ENCODE results near the gene SRSF4. TPM values are rescaled to one million over a fixed set of nuclear protein-coding genes. Genes with fewer than 3 reads are reported as not detected.

The SRSF4 gene
- total RNA-seq, 1 experiment from 2014 or later = 62.0 TPM

- TF ChIP-seq EZH2 (IDR thresholded peaks at IDR 0.05; ENCODE audit: low read length, unreplicated experiment) = no peak
- no peak for TF ChIP-seq EZH2phosphoT487 (IDR thresholded peaks at IDR 0.05; ENCODE audit: borderline replicate concordance, low read length)
- TF ChIP-seq, protein P1, sequence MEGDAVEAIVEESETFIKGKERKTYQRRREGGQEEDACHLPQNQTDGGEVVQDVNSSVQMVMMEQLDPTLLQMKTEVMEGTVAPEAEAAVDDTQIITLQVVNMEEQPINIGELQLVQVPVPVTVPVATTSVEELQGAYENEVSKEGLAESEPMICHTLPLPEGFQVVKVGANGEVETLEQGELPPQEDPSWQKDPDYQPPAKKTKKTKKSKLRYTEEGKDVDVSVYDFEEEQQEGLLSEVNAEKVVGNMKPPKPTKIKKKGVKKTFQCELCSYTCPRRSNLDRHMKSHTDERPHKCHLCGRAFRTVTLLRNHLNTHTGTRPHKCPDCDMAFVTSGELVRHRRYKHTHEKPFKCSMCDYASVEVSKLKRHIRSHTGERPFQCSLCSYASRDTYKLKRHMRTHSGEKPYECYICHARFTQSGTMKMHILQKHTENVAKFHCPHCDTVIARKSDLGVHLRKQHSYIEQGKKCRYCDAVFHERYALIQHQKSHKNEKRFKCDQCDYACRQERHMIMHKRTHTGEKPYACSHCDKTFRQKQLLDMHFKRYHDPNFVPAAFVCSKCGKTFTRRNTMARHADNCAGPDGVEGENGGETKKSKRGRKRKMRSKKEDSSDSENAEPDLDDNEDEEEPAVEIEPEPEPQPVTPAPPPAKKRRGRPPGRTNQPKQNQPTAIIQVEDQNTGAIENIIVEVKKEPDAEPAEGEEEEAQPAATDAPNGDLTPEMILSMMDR (conservative IDR thresholded peaks at IDR 0.05; ENCODE audit: low read depth, low read length) = no peak
- H3K27ac ChIP-seq (ENCODE audit: low read length) = no peak overlapping the region
- no TSS peak for BruUV-seq (replicated peaks)
Observed at GRCh38 chr1:29120947-29121485, 60.7 kb downstream of the SRSF4 start.

DNA sequence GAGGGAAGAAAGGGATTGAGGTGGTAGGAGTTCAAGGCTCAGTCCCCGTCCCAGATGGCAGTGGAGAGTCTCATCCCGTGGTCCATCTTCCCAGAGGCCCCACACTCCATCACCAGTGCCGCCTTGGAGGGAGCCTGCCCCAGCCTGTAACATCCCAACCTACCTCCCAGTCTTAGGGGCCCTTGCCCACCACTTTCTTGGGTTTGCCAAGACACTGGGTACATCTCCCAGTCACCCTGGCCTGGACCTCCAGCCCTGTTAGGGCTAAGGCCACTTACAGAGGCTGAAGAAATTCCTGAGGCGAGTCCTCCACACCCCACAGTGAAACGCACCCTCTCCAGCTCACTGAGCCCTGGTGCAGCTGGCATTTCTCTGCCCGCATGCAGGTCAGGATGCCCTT lies 61.3 kb downstream of the SRSF4 start:
- H3K4me1 ChIP-seq (ENCODE audit: insufficient read depth, low read length) = peaks cover 18% of the 10 kb centered on the region
- TF ChIP-seq EZH2phosphoT487 (IDR thresholded peaks at IDR 0.05; ENCODE audit: borderline replicate concordance, low read length) (no peak), EZH2 (IDR thresholded peaks at IDR 0.05; ENCODE audit: low read length, unreplicated experiment) (no peak)
- TF ChIP-seq, protein P1 (conservative IDR thresholded peaks at IDR 0.05; ENCODE audit: low read depth, low read length) = no peak
- no peak overlapping the region for H3K4me2 ChIP-seq (ENCODE audit: low read length)
- no peak overlapping the region for H3K27ac ChIP-seq (ENCODE audit: low read length)
- H3K9me2 ChIP-seq (replicated peaks; ENCODE audit: low read length) = no peaks in the 10 kb centered on the region
- CTCF ChIA-PET = interaction anchor here (0.6 kb wide), 1 partner anchor 227 kb away, joined by 3 read pairs; no protein-coding TSS in a partner anchor
- intact Hi-C loops (cut with micrococcal nuclease) = loop anchor here (5.0 kb wide), 1 partner anchor 62 kb away; the partner anchor contains the start of gene SRSF4
- no peaks in the 10 kb centered on the region for H3K9me3 ChIP-seq (ENCODE audit: low read length)
- no peaks in the 10 kb centered on the region for H3K36me3 ChIP-seq (ENCODE audit: low read depth, low read length)
- no peaks in the 10 kb centered on the region for H3K27me3 ChIP-seq (ENCODE audit: low read length)
- BruUV-seq (replicated peaks) = no TSS peak
- POLR2A ChIA-PET (ENCODE audit: unreplicated experiment) = no interaction called here
- no peaks in the 10 kb centered on the region for H3F3A ChIP-seq (ENCODE audit: low read length, unreplicated experiment)
- H3K79me2 ChIP-seq (ENCODE audit: low read length) = no peaks in the 10 kb centered on the region
- H4K20me1 ChIP-seq (ENCODE audit: low read length) = no peaks in the 10 kb centered on the region
- H3K4me3 ChIP-seq (ENCODE audit: low read length) = no peak overlapping the region
- no peak overlapping the region for H3K9ac ChIP-seq (ENCODE audit: low read length)
- ATAC-seq (no peak), DNase-seq (no peak)
- no peak overlapping the region for H2AFZ ChIP-seq (ENCODE audit: low read length)

More at GRCh38 chr1:29120947-29121485, 60.7 kb downstream of the SRSF4 start:
- intact Hi-C loops (cut with micrococcal nuclease) = loop anchor here (5.0 kb wide), 1 partner anchor 61 kb away; the partner anchor contains the start of gene SRSF4
- Histone ChIP-seq H3K79me2 (ENCODE audit: low read length) (no peaks in the 10 kb centered on the region), H3K9me2 (replicated peaks; ENCODE audit: low read length) (no peaks in the 10 kb centered on the region), H3K4me3 (ENCODE audit: low read length) (no peak overlapping the region), H2AFZ (ENCODE audit: low read length) (no peak overlapping the region), H3K27me3 (ENCODE audit: low read length) (no peaks in the 10 kb centered on the region), H4K20me1 (ENCODE audit: low read length) (no peaks in the 10 kb centered on the region), H3K9ac (ENCODE audit: low read length) (no peak overlapping the region), H3F3A (ENCODE audit: low read length, unreplicated experiment) (no peaks in the 10 kb centered on the region), H3K36me3 (ENCODE audit: low read depth, low read length) (no peaks in the 10 kb centered on the region), H3K4me2 (ENCODE audit: low read length) (no peak overlapping the region), H3K9me3 (ENCODE audit: low read length) (no peaks in the 10 kb centered on the region), H3K4me1 (ENCODE audit: insufficient read depth, low read length) (peaks cover 18% of the 10 kb centered on the region)
- POLR2A ChIA-PET (ENCODE audit: unreplicated experiment) = no interaction called here
- no peak for ATAC-seq
- CTCF ChIA-PET = interaction anchor here (0.6 kb wide), 1 partner anchor 227 kb away, joined by 3 read pairs; no protein-coding TSS in a partner anchor
- DNase-seq = no peak
